Measurements from ENCODE around the gene UBE2J1.

The UBE2J1 gene

GRCh38 chr6:89287351-89288028, 65.0 kb downstream of the UBE2J1 start:
- intact Hi-C loops (cut with DNase I; ENCODE audit: low total_unique reads), result no loop called here
- TF ChIP-seq, protein P1, sequence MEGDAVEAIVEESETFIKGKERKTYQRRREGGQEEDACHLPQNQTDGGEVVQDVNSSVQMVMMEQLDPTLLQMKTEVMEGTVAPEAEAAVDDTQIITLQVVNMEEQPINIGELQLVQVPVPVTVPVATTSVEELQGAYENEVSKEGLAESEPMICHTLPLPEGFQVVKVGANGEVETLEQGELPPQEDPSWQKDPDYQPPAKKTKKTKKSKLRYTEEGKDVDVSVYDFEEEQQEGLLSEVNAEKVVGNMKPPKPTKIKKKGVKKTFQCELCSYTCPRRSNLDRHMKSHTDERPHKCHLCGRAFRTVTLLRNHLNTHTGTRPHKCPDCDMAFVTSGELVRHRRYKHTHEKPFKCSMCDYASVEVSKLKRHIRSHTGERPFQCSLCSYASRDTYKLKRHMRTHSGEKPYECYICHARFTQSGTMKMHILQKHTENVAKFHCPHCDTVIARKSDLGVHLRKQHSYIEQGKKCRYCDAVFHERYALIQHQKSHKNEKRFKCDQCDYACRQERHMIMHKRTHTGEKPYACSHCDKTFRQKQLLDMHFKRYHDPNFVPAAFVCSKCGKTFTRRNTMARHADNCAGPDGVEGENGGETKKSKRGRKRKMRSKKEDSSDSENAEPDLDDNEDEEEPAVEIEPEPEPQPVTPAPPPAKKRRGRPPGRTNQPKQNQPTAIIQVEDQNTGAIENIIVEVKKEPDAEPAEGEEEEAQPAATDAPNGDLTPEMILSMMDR (IDR thresholded peaks at IDR 0.05), result no peak
- Histone ChIP-seq H3K27ac (no peak overlapping the region), H3K9me3 (no peaks in the 10 kb centered on the region), H3K36me3 (no peaks in the 10 kb centered on the region), H3K27me3 (no peaks in the 10 kb centered on the region), H3K4me1 (no peaks in the 10 kb centered on the region), H3K4me3 (no peak overlapping the region)
- DNase-seq, result no peak

GRCh38 chr6:89286516-89286915, 66.0 kb downstream of the UBE2J1 start:
- DNase-seq, result no peak
- Histone ChIP-seq H3K4me3 (no peak overlapping the region), H3K36me3 (no peaks in the 10 kb centered on the region), H3K27ac (no peak overlapping the region), H3K4me1 (no peaks in the 10 kb centered on the region), H3K9me3 (no peaks in the 10 kb centered on the region), H3K27me3 (no peaks in the 10 kb centered on the region)
- intact Hi-C loops (cut with DNase I; ENCODE audit: low total_unique reads), result no loop called here
- TF ChIP-seq, protein P1 (IDR thresholded peaks at IDR 0.05), result no peak

DNA sequence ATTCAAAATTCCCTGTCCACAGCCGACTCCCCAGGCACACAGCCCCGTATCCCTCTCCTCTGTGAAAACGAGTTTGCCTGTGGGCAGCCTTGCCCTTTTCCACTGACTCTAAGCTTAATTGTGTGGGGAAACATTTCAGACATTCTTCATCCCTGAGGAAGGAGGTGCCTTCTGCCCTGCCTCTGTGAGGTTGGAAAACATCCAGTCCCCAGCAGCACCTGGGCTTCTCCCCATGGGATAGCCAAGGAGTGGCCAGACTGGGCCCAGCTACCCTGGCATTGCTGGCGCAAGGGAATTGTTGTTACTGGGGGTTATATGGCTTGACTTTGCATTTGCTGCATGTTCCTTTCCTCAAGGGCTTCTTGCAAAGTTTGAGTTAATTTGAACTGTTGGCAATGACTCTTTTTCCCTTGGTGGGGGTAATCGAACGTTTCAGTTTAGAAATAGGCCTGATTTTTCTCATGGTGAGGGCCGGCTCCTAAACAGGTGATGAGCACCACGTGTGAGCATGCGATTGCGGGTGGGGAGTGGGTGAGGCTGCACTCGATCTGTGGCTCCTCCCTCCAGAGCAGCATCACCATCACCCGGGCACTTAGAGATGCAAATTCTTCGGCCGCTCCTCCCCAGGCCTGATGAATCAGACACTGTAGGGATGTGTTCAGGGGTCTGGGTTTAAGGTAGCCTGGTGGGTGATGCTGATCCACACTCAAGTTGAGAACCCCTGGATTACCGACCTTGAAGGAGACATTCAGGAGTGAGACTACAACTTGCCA, 67.4 kb downstream of the UBE2J1 start:
- H3K27ac ChIP-seq, result no peak overlapping the region
- no peaks in the 10 kb centered on the region for H3K36me3 ChIP-seq
- no peak for DNase-seq
- TF ChIP-seq, protein P1 (IDR thresholded peaks at IDR 0.05), result no peak
- no peak overlapping the region for H3K4me3 ChIP-seq
- no peaks in the 10 kb centered on the region for H3K4me1 ChIP-seq
- H3K9me3 ChIP-seq, result no peaks in the 10 kb centered on the region
- intact Hi-C loops (cut with DNase I; ENCODE audit: low total_unique reads), result no loop called here
- no peaks in the 10 kb centered on the region for H3K27me3 ChIP-seq

DNA sequence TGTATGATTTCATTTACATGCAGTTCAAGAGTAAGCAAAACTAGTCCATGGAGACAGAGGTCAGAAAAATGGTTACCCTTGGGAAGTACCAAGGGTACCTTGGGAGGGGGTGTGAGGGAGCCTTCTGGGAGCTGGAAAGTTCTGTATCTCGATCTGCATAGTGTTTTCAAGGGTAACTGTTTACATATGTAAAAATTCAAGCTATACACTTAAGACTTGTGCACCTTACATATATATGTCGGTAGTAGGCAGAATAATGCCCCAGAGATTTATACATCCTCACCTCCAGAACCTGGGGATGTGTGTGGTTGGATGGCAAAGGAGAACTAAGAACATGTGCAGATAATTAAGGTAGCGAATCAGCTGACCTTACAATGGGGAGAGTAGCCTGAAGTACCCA, 68.4 kb downstream of the UBE2J1 start:
- H3K9me3 ChIP-seq, result no peaks in the 10 kb centered on the region
- H3K4me3 ChIP-seq, result no peak overlapping the region
- H3K36me3 ChIP-seq, result no peaks in the 10 kb centered on the region
- no peak for DNase-seq
- no peaks in the 10 kb centered on the region for H3K4me1 ChIP-seq
- no peak overlapping the region for H3K27ac ChIP-seq
- intact Hi-C loops (cut with DNase I; ENCODE audit: low total_unique reads), result no loop called here
- TF ChIP-seq, protein P1 (IDR thresholded peaks at IDR 0.05), result no peak
- H3K27me3 ChIP-seq, result no peaks in the 10 kb centered on the region

DNA sequence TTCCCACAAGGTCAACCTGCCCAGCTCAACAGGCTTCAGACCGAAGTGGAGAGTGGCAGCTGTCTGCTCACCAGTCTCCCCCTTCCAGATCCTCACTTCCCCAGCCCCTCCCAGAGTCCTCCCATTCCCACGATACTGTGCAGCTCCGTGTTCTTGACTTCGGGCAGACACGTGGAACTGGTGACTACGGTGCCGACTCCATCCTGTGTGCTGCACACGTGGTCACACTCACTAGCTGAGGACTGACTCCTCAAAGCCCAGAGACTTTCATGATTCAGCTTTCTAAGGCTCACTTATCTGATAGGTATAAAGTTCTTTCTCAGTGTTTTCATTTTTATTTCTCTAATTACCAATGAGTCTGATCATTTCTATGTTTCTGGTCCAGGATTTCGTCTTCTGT, 69.8 kb downstream of the UBE2J1 start:
- H3K4me3 ChIP-seq, result no peak overlapping the region
- H3K36me3 ChIP-seq, result no peaks in the 10 kb centered on the region
- H3K9me3 ChIP-seq, result no peaks in the 10 kb centered on the region
- DNase-seq, result no peak
- no peak overlapping the region for H3K27ac ChIP-seq
- intact Hi-C loops (cut with DNase I; ENCODE audit: low total_unique reads), result no loop called here
- no peaks in the 10 kb centered on the region for H3K27me3 ChIP-seq
- H3K4me1 ChIP-seq, result no peaks in the 10 kb centered on the region
- TF ChIP-seq, protein P1 (IDR thresholded peaks at IDR 0.05), result no peak
